Measurements from ENCODE around the gene IL1RN. TPM values are rescaled to one million over a fixed set of nuclear protein-coding genes. Genes with fewer than 3 reads are reported as not detected.

Gene IL1RN
- polyA plus RNA-seq, 1 of the 3 experiments (the other 2 are of a cell fraction), result not detected

DNA sequence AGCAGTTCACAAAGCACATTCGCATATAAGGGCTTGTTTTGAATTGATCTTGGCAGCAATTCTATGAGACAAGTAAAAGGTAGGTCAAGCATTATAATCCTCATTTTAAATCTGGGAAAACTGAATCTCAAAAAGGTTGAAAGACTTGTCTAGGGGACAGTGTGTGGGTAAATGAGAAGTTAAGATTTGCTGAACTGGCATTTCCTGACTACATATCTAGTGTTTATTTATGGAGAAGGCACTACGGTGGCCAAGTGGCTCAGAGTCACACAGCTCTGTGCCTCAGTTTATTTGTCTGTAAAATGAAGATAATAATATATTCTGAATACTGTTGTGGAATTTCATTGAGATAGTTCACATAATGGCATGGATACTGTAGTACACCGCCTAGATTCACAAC lies 16.3 kb upstream of the IL1RN start:
- Histone ChIP-seq H3F3A (replicated peaks; ENCODE audit: insufficient read depth) (no peaks in the 10 kb centered on the region), H3K4me2 (no peak overlapping the region), H3K4me3 (ENCODE audit: low read depth in 2 of 2, low read length in 1 of 2) (no peak overlapping the region), H3K9ac (no peak overlapping the region), H3K9me3 (no peaks in the 10 kb centered on the region), H4K20me1 (ENCODE audit: insufficient read depth) (no peaks in the 10 kb centered on the region), H3K79me2 (ENCODE audit: insufficient read depth) (no peaks in the 10 kb centered on the region), H3K27me3 (ENCODE audit: insufficient read depth) (no peaks in the 10 kb centered on the region; the same call in 1 of the 2 replicates), H3K4me1 (ENCODE audit: control insufficient read depth in 1 of 2, insufficient read depth in 2 of 2, low read depth in 1 of 2, low read length in 1 of 2) (no peaks in the 10 kb centered on the region), H3K9me2 (no peaks in the 10 kb centered on the region), H2AFZ (ENCODE audit: low read depth) (no peak overlapping the region), H3K36me3 (replicated peaks in 1 of 2; ENCODE audit: control insufficient read depth in 1 of 2, insufficient read depth in 2 of 2, low read length in 1 of 2) (no peaks in the 10 kb centered on the region), H3K27ac (ENCODE audit: low read depth in 2 of 2, low read length in 1 of 2) (no peak overlapping the region)
- ChIA-PET CTCF (no interaction called here), POLR2A (no interaction called here)
- TF ChIP-seq SIN3A (IDR thresholded peaks at IDR 0.05; ENCODE audit: borderline replicate concordance, low read depth, low read length), result no peak
- TF ChIP-seq, protein P1, sequence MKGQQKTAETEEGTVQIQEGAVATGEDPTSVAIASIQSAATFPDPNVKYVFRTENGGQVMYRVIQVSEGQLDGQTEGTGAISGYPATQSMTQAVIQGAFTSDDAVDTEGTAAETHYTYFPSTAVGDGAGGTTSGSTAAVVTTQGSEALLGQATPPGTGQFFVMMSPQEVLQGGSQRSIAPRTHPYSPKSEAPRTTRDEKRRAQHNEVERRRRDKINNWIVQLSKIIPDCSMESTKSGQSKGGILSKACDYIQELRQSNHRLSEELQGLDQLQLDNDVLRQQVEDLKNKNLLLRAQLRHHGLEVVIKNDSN (IDR thresholded peaks at IDR 0.05; ENCODE audit: borderline replicate concordance, low read depth), result no peak
- no peak for TF ChIP-seq FOXJ3 (CRISPR knock-in tag; IDR thresholded peaks at IDR 0.05)
- TF ChIP-seq MXI1 (IDR thresholded peaks at IDR 0.05; ENCODE audit: low read depth, low read length), result no peak
- TF ChIP-seq FOSL2 (IDR thresholded peaks at IDR 0.05; ENCODE audit: borderline replicate concordance, low read depth), result no peak
- no peak for TF ChIP-seq YY1 (IDR thresholded peaks at IDR 0.05; ENCODE audit: low read depth)
- no peak for TF ChIP-seq NRF1 (IDR thresholded peaks at IDR 0.05; ENCODE audit: low read depth, low read length)
- TF ChIP-seq POLR2AphosphoS5 (IDR thresholded peaks at IDR 0.05; ENCODE audit: low read depth, low read length), result no peak
- TF ChIP-seq ELF1 (IDR thresholded peaks at IDR 0.05), result no peak
- no peak for TF ChIP-seq SMC3 (IDR thresholded peaks at IDR 0.05; ENCODE audit: low read depth, low read length)
- TF ChIP-seq MEF2A (IDR thresholded peaks at IDR 0.05; ENCODE audit: borderline replicate concordance, low read depth), result no peak
- TF ChIP-seq, protein P2, sequence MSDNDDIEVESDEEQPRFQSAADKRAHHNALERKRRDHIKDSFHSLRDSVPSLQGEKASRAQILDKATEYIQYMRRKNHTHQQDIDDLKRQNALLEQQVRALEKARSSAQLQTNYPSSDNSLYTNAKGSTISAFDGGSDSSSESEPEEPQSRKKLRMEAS (IDR thresholded peaks at IDR 0.05; ENCODE audit: low read depth), result no peak
- no peak for TF ChIP-seq RAD21 (IDR thresholded peaks at IDR 0.05; ENCODE audit: low read length)
- no peak for TF ChIP-seq RXRA (IDR thresholded peaks at IDR 0.05; ENCODE audit: borderline replicate concordance, low read depth)
- no peak for TF ChIP-seq RCOR1 (IDR thresholded peaks at IDR 0.05; ENCODE audit: low read length)
- 9% methylated on average over 3 of the region's 3 CpGs for WGBS (ENCODE audit: low lambda C conversion rate)
- no peak for DNase-seq

DNA sequence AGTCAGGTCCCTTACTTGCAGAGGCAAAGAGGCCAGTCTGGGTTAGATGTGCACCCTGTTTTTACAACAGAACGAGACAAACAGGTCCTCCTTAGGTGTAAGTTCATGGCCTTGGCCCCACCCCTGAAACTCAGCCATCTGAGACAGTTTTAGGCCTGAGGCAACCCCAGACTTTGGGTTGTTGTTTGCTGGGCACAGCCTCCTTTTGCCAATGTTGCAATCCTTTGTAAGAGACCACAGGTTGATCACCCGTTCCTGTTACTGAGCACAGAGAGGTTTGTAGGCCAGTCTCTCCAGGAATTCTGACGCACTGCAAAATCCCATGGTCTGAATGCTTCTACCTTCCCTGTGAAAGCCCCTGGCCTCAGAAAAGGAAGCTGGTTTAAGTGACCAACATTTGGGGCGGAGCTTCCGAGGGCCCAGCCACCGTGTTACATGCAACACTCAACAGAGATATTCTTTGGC lies 15.5 kb upstream of the IL1RN start:
- no peaks in the 10 kb centered on the region for H3K9me2 ChIP-seq
- no peaks in the 10 kb centered on the region for H3K36me3 ChIP-seq (replicated peaks in 1 of 2; ENCODE audit: control insufficient read depth in 1 of 2, insufficient read depth in 2 of 2, low read length in 1 of 2)
- H3K9me3 ChIP-seq, result no peaks in the 10 kb centered on the region
- H4K20me1 ChIP-seq (ENCODE audit: insufficient read depth), result no peaks in the 10 kb centered on the region
- no peak overlapping the region for H3K27ac ChIP-seq (ENCODE audit: low read depth in 2 of 2, low read length in 1 of 2)
- H2AFZ ChIP-seq (ENCODE audit: low read depth), result no peak overlapping the region
- no peaks in the 10 kb centered on the region for H3F3A ChIP-seq (replicated peaks; ENCODE audit: insufficient read depth)
- no peak overlapping the region for H3K4me3 ChIP-seq (ENCODE audit: low read depth in 2 of 2, low read length in 1 of 2)
- H3K27me3 ChIP-seq (ENCODE audit: insufficient read depth), result no peaks in the 10 kb centered on the region; the same call in 1 of the 2 replicates
- no peaks in the 10 kb centered on the region for H3K79me2 ChIP-seq (ENCODE audit: insufficient read depth)
- H3K4me2 ChIP-seq, result no peak overlapping the region
- 2% methylated on average over 6 of the region's 6 CpGs for WGBS (ENCODE audit: low lambda C conversion rate)
- ChIA-PET POLR2A (no interaction called here), CTCF (no interaction called here)
- H3K4me1 ChIP-seq (ENCODE audit: control insufficient read depth in 1 of 2, insufficient read depth in 2 of 2, low read depth in 1 of 2, low read length in 1 of 2), result no peaks in the 10 kb centered on the region
- no peak for TF ChIP-seq FOXM1 (IDR thresholded peaks at IDR 0.05; ENCODE audit: low read depth)
- TF ChIP-seq, protein P2 (IDR thresholded peaks at IDR 0.05; ENCODE audit: low read depth), result no peak
- no peak for DNase-seq
- H3K9ac ChIP-seq, result no peak overlapping the region

All from SK-N-SH (cell line).